HG03039 (cell line): ENCODE results near the gene GAREM1.
"Not testable (repeated sequence)": the region's sequence is repeated elsewhere in the genome, so short reads cannot be mapped to it uniquely, and the experiment has no call there.

Experiments
- ATAC-seq: cut with Tn5 transposase; IDR thresholded peaks from one replicate; pipeline ENCODE4 v1.9.1; 2021; ENCODE audit warnings: mild to moderate bottlenecking, moderate library complexity; ENCODE audit not compliant: unreplicated experiment

GAREM1 gene

GRCh38 chr18:32470714-32471633 is at the start of gene GAREM1:
GAREM1 (minus strand) TSS chr18:32470882; CDS start chr18:32470428, 454 bp downstream.
- peak; percentile 97 for ATAC-seq

GRCh38 chr18:32511147-32511546 is 40.5 kb upstream of the GAREM1 start:
- no peak for ATAC-seq

GRCh38 chr18:32509111-32509510 is 38.4 kb upstream of the GAREM1 start:
- no peak for ATAC-seq

DNA sequence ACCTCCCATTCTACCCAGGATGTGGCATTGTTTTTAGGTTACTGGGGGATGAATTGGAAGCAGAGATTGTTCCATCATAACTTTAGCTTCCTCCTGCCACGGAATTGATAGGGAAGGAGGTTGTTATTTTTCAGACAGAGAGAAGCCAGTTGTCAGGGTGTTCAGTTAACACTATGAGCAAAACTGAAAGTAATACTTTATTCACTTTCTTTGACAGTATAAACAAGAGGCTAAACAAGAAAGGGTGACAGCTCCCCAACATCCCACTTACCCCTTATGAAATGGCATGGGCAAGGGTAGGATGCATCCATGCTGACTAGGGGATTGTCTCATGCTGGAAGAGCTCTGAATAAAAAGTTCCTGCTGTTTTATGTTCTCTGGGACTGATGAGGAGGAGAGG is 36.4 kb upstream of the GAREM1 start:
- ATAC-seq: no peak

DNA sequence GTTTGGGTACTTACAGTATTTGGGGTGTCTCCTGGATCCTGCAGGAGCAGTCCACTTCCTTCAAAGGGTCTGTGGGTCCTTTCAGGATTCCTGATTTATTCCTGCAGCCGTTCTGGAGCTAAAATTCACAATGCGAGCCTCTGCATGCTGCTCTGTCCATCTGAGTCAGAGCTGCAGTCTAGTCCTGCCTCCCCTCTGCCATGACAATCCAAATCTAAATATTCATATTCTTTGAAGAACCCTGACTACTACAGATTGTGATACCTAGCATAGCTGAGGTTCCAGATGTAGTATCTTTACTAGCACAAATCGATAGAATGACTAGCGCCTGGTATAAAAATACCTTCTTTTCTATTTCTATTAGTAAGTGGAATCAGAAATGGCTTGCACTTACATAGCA is 31.3 kb upstream of the GAREM1 start:
- no peak for ATAC-seq

GRCh38 chr18:32501242-32501641 is 30.6 kb upstream of the GAREM1 start:
- ATAC-seq: not testable (repeated sequence)

GRCh38 chr18:32483002-32483401 is 12.3 kb upstream of the GAREM1 start:
- ATAC-seq: no peak

DNA sequence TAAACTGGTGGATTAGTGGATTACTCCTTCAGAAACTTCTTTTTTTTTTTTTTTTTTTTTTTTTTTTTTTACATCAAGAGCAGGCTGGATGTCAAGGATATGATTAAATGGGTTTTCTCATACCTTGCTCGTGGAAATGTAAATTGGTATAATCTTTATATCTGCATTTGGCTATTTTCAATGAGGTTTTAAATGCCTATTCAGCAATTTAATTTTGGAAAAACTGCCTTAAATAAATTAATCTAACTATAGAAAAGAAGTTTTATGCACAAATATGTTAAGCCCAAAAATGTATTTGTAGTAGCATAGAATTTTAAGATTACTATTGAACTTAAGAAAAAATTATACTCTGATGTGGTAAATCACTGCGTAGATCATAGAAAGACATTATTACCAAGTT is 11.4 kb upstream of the GAREM1 start:
- no peak for ATAC-seq

- no peak for ATAC-seq
Observed at GRCh38 chr18:32480581-32480980, 9.9 kb upstream of the GAREM1 start.

- ATAC-seq: no peak
Observed at GRCh38 chr18:32478807-32479206, 8.1 kb upstream of the GAREM1 start.

DNA sequence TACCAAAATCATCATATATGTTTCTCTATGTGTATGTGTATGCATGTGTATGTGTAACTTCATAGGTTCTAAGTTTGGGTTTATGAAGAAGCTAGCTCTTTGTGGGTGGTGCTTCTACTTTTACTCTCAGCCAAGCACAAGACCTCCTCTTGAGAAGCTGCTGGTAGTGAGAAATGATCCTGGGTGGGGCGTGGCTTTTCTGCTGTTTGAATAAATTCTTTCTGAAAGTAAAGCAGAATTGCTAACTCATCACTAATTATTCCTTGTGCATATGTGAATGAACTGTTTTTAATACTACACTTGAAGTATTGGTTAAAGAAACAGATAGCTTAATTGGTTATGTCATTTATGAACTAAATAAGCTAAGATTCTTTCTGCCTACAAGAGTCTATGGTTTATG is 7.6 kb upstream of the GAREM1 start:
- no peak for ATAC-seq

- ATAC-seq: no peak
Observed at GRCh38 chr18:32476106-32476505, 5.4 kb upstream of the GAREM1 start.

- ATAC-seq: not testable (repeated sequence)
Observed at GRCh38 chr18:32475069-32475468, 4.4 kb upstream of the GAREM1 start.

DNA sequence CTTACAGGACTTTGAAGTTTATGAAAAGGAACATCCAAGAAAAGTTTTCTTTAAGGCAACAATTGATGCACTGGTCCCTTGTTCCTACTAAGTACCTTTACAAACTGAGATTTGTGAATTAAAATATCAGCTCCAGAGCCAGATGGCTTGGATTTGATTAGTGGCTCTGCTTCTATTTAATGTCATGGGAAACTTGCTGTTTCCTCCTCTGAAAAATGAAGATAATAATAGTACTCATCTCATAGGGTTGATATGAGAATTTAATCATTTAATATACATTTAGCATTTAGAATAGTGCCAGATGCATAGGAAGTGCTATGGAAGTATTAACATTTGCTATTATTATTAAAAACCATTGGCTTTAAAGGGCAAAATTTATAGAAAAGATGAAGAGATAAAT is 2.6 kb upstream of the GAREM1 start:
- no peak for ATAC-seq

GRCh38 chr18:32472841-32473240 is 2.2 kb upstream of the GAREM1 start:
- no peak for ATAC-seq

GRCh38 chr18:32470460-32470713 is 295 bp downstream of the GAREM1 start:
- ATAC-seq: no peak

GRCh38 chr18:32469691-32470459 is 807 bp downstream of the GAREM1 start:
- ATAC-seq: no peak

- ATAC-seq: no peak
Observed at GRCh38 chr18:32469190-32469651, 1.5 kb downstream of the GAREM1 start.

- no peak for ATAC-seq
Observed at GRCh38 chr18:32468147-32468845, 2.4 kb downstream of the GAREM1 start.

DNA sequence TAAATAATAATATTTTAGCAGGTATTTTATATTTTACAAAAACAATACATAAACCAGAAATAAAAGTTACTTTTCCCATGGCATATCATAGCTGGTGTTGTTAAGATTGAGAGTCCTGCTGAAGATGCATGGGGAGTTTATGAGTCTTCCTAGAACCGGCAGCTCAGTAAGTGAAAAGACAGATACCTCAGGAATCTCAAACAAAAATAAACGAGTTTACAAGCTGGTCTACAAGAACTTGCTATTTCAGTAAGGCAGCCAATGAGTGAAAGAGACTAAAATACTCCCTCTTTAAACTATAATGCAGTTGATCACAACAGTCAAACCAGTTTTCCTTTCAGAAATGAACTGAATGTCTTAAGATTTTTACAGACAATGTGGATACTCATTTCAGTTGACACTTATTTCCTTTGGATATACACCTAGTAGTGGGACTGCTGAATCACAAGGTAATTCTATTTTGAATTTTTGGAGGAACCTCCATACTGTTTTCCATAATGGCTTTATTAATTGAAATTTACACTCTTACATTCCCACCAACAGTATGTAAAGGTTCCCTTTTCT is 8.9 kb downstream of the GAREM1 start:
- no peak for ATAC-seq

DNA sequence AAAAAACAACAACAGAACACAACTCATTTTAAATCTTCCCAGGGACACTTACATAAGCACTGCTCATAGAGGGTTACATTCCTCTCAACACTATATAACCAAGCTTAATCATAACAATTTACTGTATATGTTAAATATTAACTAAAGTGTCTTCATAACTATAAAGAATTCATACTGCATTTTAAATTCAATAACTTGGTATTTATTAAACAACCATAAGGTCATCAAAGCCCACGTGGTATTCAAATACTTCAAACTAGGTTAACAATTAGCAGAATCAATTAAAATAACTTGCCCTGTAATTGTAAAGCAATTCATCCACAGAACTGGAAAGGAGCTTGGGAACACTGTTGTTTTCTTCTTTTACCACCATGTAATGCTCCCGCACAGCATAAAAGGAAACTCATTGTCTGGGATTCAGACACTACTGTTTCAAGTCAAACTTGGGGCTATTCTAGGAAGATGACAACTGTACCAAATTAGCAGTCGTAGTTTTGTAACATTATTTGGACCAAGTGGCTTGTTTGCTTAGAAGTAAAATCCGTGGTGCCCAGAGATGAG is 10.4 kb downstream of the GAREM1 start:
- no peak for ATAC-seq
